Astrocyte (in vitro differentiated cells and primary cell): ENCODE data around the gene LAMA3.

ENCODE experiments used
- CTCF ChIP-seq: IDR thresholded peaks from 2 replicates; pipeline ENCODE4 v1.5.1; 2011; ENCODE audit warnings: low read depth, mild to moderate bottlenecking, inconsistent platforms, low read length, moderate library complexity; ENCODE audit not compliant: insufficient read depth
- EZH2 ChIP-seq: IDR thresholded peaks from 2 replicates; pipeline ENCODE4 v1.6.1; 2012; ENCODE audit warnings: mild to moderate bottlenecking, low read length, inconsistent platforms; ENCODE audit not compliant: insufficient read depth

GRCh38 chr18:23835506-23835905, 146.3 kb downstream of the LAMA3 start:
- TF ChIP-seq CTCF (no peak), EZH2 (no peak)
